Breast epithelium (tissue), 3 donors: ENCODE data around the gene BOD1L1.

Experiments
- CTCF ChIP-seq, 3 donors: fragments of 450-650 bp; IDR thresholded peaks; one replicate each; pipeline ENCODE4 v1.5.1; 2016 to 2017; ENCODE audit warnings: antibody characterized with exemption in 3 of 3, mild to moderate bottlenecking in 3 of 3, moderate library complexity in 3 of 3
- POLR2AphosphoS5 ChIP-seq, 3 donors: sonication (generic); formaldehyde crosslinking; IDR thresholded peaks; one replicate each; pipeline ENCODE4 v1.6.1; 2017; ENCODE audit warnings: antibody characterized with exemption in 3 of 3

GRCh38 chr4:13626492-13627177, 890 bp downstream of the BOD1L1 start:
- no peak for TF ChIP-seq POLR2AphosphoS5 (IDR thresholded peaks at IDR 0.05)
- TF ChIP-seq CTCF (IDR thresholded peaks at IDR 0.05), result no peak
